ENCODE data around the gene UBXN10.

- TF ChIP-seq CTCF (IDR thresholded peaks at IDR 0.05 in 4 of 5, conservative IDR thresholded peaks at IDR 0.05 in 1 of 5) = no peak
- TF ChIP-seq POLR2A (IDR thresholded peaks at IDR 0.05) = no peak
These were observed 1.4 kb downstream of the UBXN10 start for GRCh38 chr1:20187103-20187812.
